HEK293 (cell line): ENCODE measurements around the gene S100A6.
"Not testable (repeated sequence)": the region's sequence is repeated elsewhere in the genome, so short reads cannot be mapped to it uniquely, and the experiment has no call there.

Experiments
- CTCF ChIA-PET: fragments of 350-600 bp; formaldehyde crosslinking; extraction: SDS; loops from one replicate; lab custom pipeline; 2021; ENCODE audit warnings: antibody characterized with exemption; lab: Yijun Ruan, JAX
- POLR2A ChIA-PET: fragments of 300-600 bp; formaldehyde crosslinking; extraction: SDS; loops from one replicate; lab custom pipeline; 2020; ENCODE audit warnings: antibody characterized with exemption, inconsistent platforms; lab: Yijun Ruan, JAX
- H3K27ac ChIP-seq: fragments of 200-500 bp; sonication (Bioruptor generic); 2 replicates; pipeline ENCODE4 v1.5.1; 2014; ENCODE audit warnings: low read depth, low read length, control low read depth, inconsistent platforms; ENCODE audit errors: extremely low read depth
- H3K36me3 ChIP-seq, 2 experiments: fragments of 200-500 bp in 1 of 2; sonication (Bioruptor generic) in 1 of 2; 1 replicate in 1 of 2; 2 replicates in 1 of 2; pipeline ENCODE4 v1.5.1; 2014 to 2017; ENCODE audit warnings: inconsistent platforms in 2 of 2, low read length in 2 of 2; ENCODE audit not compliant: control insufficient read depth in 2 of 2, insufficient read depth in 1 of 2
- H3K4me1 ChIP-seq: fragments of 200-500 bp; sonication (Bioruptor generic); 2 replicates; pipeline ENCODE4 v1.5.1; 2014; ENCODE audit warnings: mild to moderate bottlenecking, low read length, inconsistent platforms; ENCODE audit not compliant: control insufficient read depth, insufficient read depth
- H3K4me3 ChIP-seq: 2 replicates; pipeline ENCODE4 v1.5.1; 2011; ENCODE audit warnings: low read depth, mild to moderate bottlenecking, control low read depth, low read length, moderate library complexity
- H3K9me3 ChIP-seq: fragments of 200-500 bp; sonication (Bioruptor generic); 2 replicates; pipeline ENCODE4 v1.5.1; 2014; ENCODE audit warnings: low read depth, low read length, inconsistent platforms; ENCODE audit not compliant: control insufficient read depth, insufficient read depth
- HOXD13 ChIP-seq: sonication (generic); formaldehyde crosslinking; IDR thresholded peaks from 2 replicates; pipeline ENCODE4 v1.8.0; 2022; ENCODE audit warnings: missing genetic modification reagents, borderline replicate concordance
- ZBTB49 ChIP-seq: fragments of 450-650 bp; formaldehyde crosslinking; IDR thresholded peaks from 2 replicates; pipeline ENCODE4 v1.5.1; 2016; ENCODE audit warnings: missing biosample characterization, missing genetic modification characterization, low read depth
- ZNF10 ChIP-seq: fragments of 450-650 bp; formaldehyde crosslinking; IDR thresholded peaks from 2 replicates; pipeline ENCODE4 v1.5.1; 2017; ENCODE audit warnings: missing biosample characterization, missing genetic modification characterization
- ZNF112 ChIP-seq: fragments of 450-650 bp; formaldehyde crosslinking; IDR thresholded peaks from 2 replicates; pipeline ENCODE4 v1.5.0; 2017; ENCODE audit warnings: missing biosample characterization, missing genetic modification characterization
- ZNF133 ChIP-seq: fragments of 450-650 bp; formaldehyde crosslinking; IDR thresholded peaks from 2 replicates; pipeline ENCODE4 v1.5.1; 2016; ENCODE audit warnings: missing biosample characterization, missing genetic modification characterization
- ZNF18 ChIP-seq: fragments of 450-650 bp; formaldehyde crosslinking; IDR thresholded peaks from 2 replicates; pipeline ENCODE4 v1.5.1; 2016; ENCODE audit warnings: missing biosample characterization, missing genetic modification characterization
- ZNF366 ChIP-seq: fragments of 450-650 bp; formaldehyde crosslinking; conservative IDR thresholded peaks from 2 replicates; pipeline ENCODE4 v1.5.1; 2016; ENCODE audit warnings: missing biosample characterization, missing genetic modification characterization
- ZNF398 ChIP-seq: fragments of 450-650 bp; formaldehyde crosslinking; IDR thresholded peaks from 2 replicates; pipeline ENCODE4 v1.5.1; 2017; ENCODE audit warnings: missing biosample characterization, missing genetic modification characterization
- ZNF585B ChIP-seq: fragments of 450-650 bp; formaldehyde crosslinking; IDR thresholded peaks from 2 replicates; pipeline ENCODE4 v1.5.1; 2016; ENCODE audit warnings: missing biosample characterization, missing genetic modification characterization
- ZNF600 ChIP-seq: fragments of 450-650 bp; formaldehyde crosslinking; IDR thresholded peaks from 2 replicates; pipeline ENCODE4 v1.5.1; 2016; ENCODE audit warnings: missing biosample characterization, missing genetic modification characterization
- ZNF670 ChIP-seq: fragments of 450-650 bp; formaldehyde crosslinking; IDR thresholded peaks from 2 replicates; pipeline ENCODE4 v1.5.1; 2016; ENCODE audit warnings: missing biosample characterization, missing genetic modification characterization, low read depth
- TF ChIP-seq, protein P1 (sequence below): fragments of 450-650 bp; formaldehyde crosslinking; IDR thresholded peaks from 2 replicates; pipeline ENCODE4 v1.5.1; 2016; ENCODE audit warnings: missing biosample characterization, missing genetic modification characterization
- TF ChIP-seq, protein P2 (sequence below): fragments of 450-650 bp; formaldehyde crosslinking; IDR thresholded peaks from 2 replicates; pipeline ENCODE4 v1.5.1; 2016; ENCODE audit warnings: missing biosample characterization, missing genetic modification characterization, borderline replicate concordance

The S100A6 gene

DNA sequence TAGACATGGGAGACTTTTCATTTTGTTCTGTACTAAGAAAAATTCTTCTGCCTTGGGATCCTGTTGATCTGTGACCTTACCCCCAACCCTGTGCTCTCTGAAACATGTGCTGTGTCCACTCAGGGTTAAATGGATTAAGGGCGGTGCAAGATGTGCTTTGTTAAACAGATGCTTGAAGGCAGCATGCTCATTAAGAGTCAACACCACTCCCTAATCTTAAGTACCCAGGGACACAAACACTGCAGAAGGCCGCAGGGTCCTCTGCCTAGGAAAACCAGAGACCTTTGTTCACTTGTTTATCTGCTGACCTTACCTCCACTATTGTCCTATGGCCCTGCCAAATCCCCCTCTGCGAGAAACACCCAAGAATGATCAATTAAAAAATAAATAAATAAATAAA is 47.7 kb upstream of the S100A6 start:
- CTCF ChIA-PET: interaction anchor here (0.7 kb wide), 1 partner anchor 73 kb away, joined by 3 read pairs; no protein-coding TSS in a partner anchor
- H3K36me3 ChIP-seq, H3K27ac ChIP-seq, POLR2A ChIA-PET, H3K9me3 ChIP-seq, H3K4me1 ChIP-seq, H3K4me3 ChIP-seq: not testable (repeated sequence)

DNA sequence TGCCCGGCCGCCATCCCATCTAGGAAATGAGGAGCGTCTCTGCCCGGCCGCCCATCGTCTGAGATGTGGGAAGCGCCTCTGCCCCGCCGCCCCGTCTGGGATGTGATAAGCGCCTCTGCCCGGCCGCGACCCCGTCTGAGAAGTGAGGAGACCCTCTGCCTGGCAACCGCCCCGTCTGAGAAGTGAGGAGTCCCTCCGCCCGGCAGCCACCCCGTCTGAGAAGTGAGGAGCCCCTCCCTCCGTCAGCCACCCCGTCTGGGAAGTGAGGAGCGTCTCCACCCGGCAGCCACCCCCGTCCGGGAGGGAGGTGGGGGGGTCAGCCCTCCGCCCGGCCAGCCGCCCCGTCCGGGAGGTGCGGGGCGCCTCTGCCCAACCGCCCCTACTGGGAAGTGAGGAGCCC is 47.0 kb upstream of the S100A6 start:
- H3K4me1 ChIP-seq, H3K36me3 ChIP-seq, H3K9me3 ChIP-seq, H3K27ac ChIP-seq, POLR2A ChIA-PET, CTCF ChIA-PET, H3K4me3 ChIP-seq: not testable (repeated sequence)

- CTCF ChIA-PET: interaction anchor here (0.6 to 2.8 kb wide), 5 partner anchors 48 to 276 kb away, joined by 3 to 24 read pairs (median 4); partner anchors contain the start of genes S100A1 and S100A13
- Histone ChIP-seq H3K36me3 (no peaks in the 10 kb centered on the region), H3K4me3 (no peak overlapping the region), H3K9me3 (no peaks in the 10 kb centered on the region), H3K4me1 (no peaks in the 10 kb centered on the region), H3K27ac (no peak overlapping the region)
- no peak for TF ChIP-seq ZNF585B (tag by site-specific recombination)
- no peak for TF ChIP-seq ZNF10 (tag by site-specific recombination)
- TF ChIP-seq ZNF133 (tag by site-specific recombination): no peak
- TF ChIP-seq ZNF600 (tag by site-specific recombination): no peak
- TF ChIP-seq, protein P1, sequence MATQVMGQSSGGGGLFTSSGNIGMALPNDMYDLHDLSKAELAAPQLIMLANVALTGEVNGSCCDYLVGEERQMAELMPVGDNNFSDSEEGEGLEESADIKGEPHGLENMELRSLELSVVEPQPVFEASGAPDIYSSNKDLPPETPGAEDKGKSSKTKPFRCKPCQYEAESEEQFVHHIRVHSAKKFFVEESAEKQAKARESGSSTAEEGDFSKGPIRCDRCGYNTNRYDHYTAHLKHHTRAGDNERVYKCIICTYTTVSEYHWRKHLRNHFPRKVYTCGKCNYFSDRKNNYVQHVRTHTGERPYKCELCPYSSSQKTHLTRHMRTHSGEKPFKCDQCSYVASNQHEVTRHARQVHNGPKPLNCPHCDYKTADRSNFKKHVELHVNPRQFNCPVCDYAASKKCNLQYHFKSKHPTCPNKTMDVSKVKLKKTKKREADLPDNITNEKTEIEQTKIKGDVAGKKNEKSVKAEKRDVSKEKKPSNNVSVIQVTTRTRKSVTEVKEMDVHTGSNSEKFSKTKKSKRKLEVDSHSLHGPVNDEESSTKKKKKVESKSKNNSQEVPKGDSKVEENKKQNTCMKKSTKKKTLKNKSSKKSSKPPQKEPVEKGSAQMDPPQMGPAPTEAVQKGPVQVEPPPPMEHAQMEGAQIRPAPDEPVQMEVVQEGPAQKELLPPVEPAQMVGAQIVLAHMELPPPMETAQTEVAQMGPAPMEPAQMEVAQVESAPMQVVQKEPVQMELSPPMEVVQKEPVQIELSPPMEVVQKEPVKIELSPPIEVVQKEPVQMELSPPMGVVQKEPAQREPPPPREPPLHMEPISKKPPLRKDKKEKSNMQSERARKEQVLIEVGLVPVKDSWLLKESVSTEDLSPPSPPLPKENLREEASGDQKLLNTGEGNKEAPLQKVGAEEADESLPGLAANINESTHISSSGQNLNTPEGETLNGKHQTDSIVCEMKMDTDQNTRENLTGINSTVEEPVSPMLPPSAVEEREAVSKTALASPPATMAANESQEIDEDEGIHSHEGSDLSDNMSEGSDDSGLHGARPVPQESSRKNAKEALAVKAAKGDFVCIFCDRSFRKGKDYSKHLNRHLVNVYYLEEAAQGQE: no peak
- no peak for TF ChIP-seq ZNF18 (tag by site-specific recombination)
- TF ChIP-seq, protein P2, sequence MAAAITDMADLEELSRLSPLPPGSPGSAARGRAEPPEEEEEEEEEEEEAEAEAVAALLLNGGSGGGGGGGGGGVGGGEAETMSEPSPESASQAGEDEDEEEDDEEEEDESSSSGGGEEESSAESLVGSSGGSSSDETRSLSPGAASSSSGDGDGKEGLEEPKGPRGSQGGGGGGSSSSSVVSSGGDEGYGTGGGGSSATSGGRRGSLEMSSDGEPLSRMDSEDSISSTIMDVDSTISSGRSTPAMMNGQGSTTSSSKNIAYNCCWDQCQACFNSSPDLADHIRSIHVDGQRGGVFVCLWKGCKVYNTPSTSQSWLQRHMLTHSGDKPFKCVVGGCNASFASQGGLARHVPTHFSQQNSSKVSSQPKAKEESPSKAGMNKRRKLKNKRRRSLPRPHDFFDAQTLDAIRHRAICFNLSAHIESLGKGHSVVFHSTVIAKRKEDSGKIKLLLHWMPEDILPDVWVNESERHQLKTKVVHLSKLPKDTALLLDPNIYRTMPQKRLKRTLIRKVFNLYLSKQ: no peak
- TF ChIP-seq ZBTB49 (tag by site-specific recombination): no peak
- no peak for TF ChIP-seq ZNF670 (tag by site-specific recombination)
- TF ChIP-seq ZNF398: no peak
- no peak for TF ChIP-seq ZNF366 (tag by site-specific recombination)
- TF ChIP-seq HOXD13 (CRISPR knock-in tag): no peak
- TF ChIP-seq ZNF112: no peak
- POLR2A ChIA-PET: interaction anchor here (0.9 kb wide), 1 partner anchor 48 kb away, joined by 3 read pairs; the partner anchor contains the start of gene S100A13
Measured at GRCh38 chr1:153578936-153579335, 43.1 kb upstream of the S100A6 start.
